ENCODE results near the gene RRP8. TPM values are rescaled to one million over a fixed set of nuclear protein-coding genes. Genes with fewer than 3 reads are reported as not detected.

RRP8 gene
- total RNA-seq, 3 donors from 2014 or later: 37.8 to 48.2 (median 41.4) TPM

DNA sequence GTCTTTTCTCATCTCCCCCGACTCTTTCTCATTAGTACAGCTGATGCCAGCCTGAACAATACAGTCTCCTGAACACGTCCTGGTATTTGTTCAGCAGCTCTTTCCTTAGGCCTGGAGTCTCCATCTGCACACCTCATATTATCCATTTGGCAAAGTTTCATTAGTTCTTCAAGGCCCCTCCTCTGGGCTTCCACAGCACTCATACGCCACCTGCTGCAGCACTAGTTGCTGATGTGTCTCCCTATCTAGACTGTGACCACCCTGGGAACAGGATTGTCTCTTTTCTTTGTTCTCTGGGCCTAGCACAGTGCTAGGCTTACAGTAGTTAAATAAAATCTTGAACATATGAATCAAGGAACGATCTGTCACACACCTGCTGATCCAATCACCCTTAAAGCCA is 35.0 kb upstream of the RRP8 start:
- no peaks in the 10 kb centered on the region for H3K9me3 Mint-ChIP-seq

DNA sequence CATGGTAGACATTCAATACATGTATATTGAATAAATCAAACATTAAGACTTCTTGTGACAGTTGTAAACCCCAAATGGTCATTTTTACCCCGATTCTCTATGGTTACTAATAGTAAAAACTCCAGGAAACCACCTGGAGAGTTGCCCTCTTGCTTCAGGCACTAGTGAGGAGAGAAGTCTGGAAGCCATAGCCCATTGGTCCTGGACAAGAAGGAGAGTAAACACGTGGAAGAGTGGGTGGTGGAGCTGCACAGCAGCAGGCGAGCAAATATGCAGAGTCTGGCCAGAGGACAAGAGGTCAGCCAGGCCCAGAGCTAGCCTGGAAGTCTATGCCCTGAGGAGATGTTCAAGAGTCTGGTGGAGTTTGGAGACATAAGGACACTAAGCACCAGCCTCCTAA is 34.5 kb upstream of the RRP8 start:
- no peak overlapping the region for H3K4me3 Mint-ChIP-seq
- no peaks in the 10 kb centered on the region for H3K4me1 Mint-ChIP-seq (ENCODE audit: low read depth)
- H3K9me3 Mint-ChIP-seq: no peaks in the 10 kb centered on the region
- DNase-seq (no peak), ATAC-seq (no peak)
- no peaks in the 10 kb centered on the region for H3K27me3 Mint-ChIP-seq (ENCODE audit: low read depth)
- H3K36me3 Mint-ChIP-seq (ENCODE audit: insufficient read depth): no peaks in the 10 kb centered on the region

More for the DNA sequence above, 35.0 kb upstream of the RRP8 start:
- Mint-ChIP-seq H3K36me3 (ENCODE audit: insufficient read depth) (no peaks in the 10 kb centered on the region), H3K27me3 (ENCODE audit: low read depth) (no peaks in the 10 kb centered on the region), H3K4me3 (no peak overlapping the region), H3K4me1 (ENCODE audit: low read depth) (no peaks in the 10 kb centered on the region)
- ATAC-seq: no peak
- DNase-seq: no peak

DNA sequence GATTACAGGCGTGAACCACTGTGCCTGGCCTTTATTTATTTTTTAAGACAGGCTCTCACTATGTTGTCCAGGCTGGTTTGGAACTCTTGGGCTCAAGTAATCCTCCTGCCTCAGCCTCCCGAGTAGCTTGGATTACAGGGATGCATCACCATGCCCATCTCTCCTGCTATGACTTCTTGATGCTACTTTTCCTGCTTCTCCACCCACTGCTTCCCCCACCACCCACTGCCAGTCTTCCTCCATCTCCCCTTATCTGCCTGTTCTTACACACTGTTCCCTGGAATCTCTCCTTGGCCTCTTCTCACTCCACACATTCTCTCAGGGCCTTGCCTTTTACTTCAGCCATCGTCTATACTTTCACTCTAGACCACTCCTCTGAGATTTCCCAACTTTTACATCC is 33.1 kb upstream of the RRP8 start:
- H3K27me3 Mint-ChIP-seq (ENCODE audit: low read depth): no peaks in the 10 kb centered on the region
- H3K4me3 Mint-ChIP-seq: no peak overlapping the region
- no peaks in the 10 kb centered on the region for H3K4me1 Mint-ChIP-seq (ENCODE audit: low read depth)
- ATAC-seq (no peak), DNase-seq (no peak)
- H3K36me3 Mint-ChIP-seq (ENCODE audit: insufficient read depth): no peaks in the 10 kb centered on the region
- no peaks in the 10 kb centered on the region for H3K9me3 Mint-ChIP-seq

DNA sequence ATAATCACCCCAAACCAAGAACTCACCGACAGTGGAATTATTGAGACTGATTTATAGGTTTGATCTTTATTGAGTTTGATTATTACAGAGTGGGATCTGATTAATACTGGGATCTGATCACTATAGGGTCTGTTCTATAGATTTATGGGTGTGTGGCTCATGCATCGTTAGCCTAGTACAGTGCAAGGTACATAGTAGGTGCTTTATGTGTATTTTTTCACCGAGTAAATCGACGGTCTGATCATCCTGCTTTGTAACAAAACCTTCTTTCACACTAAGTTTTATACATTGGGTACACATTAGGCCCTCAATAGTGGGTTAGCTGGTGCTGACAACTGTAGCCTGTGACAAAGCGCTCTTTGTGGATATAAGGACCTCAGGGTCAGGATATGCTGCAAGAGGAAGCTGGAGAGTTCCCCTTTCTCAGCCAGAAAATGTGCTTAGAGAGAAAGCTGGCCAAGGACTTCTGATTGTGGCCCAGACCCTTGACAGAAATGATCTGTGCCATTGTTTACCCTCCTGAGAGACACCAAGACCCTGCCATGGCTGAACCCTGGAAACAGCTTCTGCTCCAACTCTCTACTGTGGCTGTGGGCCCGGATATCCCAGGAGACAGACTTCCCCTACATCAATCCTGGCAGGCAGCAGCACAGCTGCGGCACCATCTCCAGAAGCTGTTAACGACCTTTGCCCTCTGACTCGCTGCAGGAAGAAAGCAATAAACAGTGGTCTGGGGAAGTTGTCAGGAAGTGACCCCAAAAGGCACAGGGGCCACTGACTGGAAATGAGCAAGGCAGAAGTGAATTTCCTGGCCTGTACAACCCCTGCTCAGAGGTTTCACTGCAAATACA is 31.9 kb upstream of the RRP8 start:
- no peaks in the 10 kb centered on the region for H3K9me3 Mint-ChIP-seq
- no peaks in the 10 kb centered on the region for H3K4me1 Mint-ChIP-seq (ENCODE audit: low read depth)
- H3K27me3 Mint-ChIP-seq (ENCODE audit: low read depth): no peaks in the 10 kb centered on the region
- H3K36me3 Mint-ChIP-seq (ENCODE audit: insufficient read depth): peaks cover 1% of the 10 kb centered on the region
- ATAC-seq: no peak
- no peak overlapping the region for H3K4me3 Mint-ChIP-seq
- no peak for DNase-seq

DNA sequence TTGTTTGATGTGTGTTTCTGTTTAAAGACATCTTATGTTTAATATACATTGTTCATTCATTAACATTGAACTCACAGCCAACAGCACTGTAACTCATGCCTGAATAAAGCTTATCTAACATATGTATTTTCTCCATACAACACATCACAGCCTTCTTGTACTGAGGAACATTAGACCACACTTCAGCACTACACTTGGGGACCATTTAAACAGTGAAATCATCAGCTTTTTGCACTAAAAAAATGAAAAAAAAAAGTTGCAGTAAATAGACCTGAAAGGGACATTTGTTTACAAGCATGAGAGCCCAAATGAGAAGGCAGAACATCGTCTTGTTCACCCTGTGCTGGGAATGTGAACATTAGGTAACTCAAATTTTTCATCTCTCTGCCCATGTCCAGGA is 31.1 kb upstream of the RRP8 start:
- Mint-ChIP-seq H3K36me3 (ENCODE audit: insufficient read depth) (peaks cover 1% of the 10 kb centered on the region), H3K27me3 (ENCODE audit: low read depth) (no peaks in the 10 kb centered on the region), H3K4me3 (no peak overlapping the region), H3K9me3 (no peaks in the 10 kb centered on the region), H3K4me1 (ENCODE audit: low read depth) (no peaks in the 10 kb centered on the region)
- ATAC-seq: no peak
- no peak for DNase-seq

DNA sequence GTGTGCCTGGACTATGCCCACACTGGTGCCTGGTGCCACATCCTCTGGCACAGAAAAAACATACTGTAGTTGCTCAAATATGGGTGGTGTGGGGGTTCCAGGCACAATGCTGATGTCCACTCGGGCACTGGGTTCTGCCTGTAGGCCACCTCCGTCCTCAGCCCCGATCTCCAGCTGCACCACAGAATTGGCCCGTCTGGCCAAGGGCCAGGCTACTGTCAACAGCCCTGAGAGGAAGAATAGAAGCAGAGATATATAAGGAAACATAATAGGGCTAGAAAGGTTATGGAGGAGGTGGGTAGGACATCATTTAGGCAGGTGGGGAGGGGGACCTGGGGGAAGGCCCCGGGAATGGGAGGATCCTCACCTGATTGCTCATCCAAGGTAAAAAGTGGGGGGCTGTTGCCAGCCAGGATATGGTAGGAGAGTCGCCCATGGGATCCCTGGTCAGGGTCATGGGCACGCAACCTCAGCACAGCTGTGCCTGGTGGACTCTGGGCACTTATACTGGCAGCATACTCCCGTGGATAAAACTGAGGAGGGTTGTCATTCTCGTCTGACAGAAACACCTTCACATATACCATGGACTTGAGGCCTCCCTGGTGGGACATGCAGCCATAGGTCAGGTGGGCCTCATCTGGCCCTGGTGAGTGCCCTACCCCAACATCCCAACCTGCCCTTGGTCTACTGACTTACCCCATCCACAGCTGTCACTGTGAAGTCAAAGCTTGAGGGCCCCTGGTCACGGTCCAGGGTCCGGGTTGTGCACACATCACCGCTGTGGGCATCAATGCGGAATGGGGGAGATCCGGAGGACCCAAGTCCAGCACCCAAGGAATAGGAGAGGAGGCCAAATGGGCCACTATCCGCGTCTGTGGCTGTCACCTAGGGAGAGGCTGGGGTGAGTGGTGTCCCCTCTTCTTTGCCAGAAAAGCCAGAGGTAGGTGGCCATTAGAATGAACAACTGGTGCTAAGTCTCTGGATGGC is 30.3 kb upstream of the RRP8 start:
- no peak for ATAC-seq
- Mint-ChIP-seq H3K9me3 (no peaks in the 10 kb centered on the region), H3K4me1 (ENCODE audit: low read depth) (no peaks in the 10 kb centered on the region), H3K4me3 (no peak overlapping the region), H3K27me3 (ENCODE audit: low read depth) (no peaks in the 10 kb centered on the region), H3K36me3 (ENCODE audit: insufficient read depth) (peaks cover 1% of the 10 kb centered on the region)
- no peak for DNase-seq

DNA sequence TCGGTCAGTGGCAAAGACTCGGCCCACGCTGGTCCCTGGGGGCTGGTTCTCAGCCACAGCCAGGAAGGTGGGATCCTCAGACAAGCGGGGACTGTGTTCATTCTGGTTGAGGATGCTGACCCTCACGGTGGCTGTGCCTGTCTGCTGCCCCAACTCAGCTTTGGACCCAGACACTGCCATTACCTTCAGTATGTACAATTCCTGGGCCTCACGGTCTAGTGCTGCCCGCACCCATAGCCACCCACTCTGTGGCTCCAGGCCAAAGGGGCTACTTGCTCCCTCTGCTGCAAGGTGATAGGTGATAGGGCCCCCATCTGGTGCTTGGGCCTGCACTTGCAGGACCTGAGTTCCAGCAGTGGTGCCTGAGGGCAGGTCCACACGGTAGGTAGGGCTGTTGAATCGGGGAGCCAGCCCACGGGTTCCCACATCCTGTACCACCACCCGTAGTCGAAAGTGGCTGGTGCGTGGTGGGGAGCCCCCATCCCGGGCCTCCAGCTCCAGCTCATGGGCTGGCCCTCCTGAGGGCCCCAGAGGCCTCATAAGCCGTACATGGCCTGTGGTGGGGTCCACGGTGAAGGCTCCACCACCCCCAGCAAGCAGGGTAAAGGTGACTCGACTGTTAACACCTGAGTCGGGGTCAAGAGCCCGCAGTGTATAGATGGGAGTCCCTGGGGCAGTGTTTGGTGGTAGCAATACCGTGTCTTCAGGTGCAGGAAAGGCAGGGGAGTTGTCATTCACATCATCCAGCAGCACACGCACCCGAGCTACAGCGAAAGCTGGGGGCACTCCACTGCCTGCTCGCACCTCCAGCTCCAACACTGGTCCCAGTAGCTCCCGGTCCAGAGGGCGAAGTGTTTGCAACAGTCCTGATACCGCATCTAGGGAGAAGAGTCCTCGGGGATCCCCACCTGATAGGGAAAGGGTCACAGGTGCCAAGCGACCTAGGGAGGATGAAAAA is 29.0 kb upstream of the RRP8 start:
- DNase-seq: no peak

DNA sequence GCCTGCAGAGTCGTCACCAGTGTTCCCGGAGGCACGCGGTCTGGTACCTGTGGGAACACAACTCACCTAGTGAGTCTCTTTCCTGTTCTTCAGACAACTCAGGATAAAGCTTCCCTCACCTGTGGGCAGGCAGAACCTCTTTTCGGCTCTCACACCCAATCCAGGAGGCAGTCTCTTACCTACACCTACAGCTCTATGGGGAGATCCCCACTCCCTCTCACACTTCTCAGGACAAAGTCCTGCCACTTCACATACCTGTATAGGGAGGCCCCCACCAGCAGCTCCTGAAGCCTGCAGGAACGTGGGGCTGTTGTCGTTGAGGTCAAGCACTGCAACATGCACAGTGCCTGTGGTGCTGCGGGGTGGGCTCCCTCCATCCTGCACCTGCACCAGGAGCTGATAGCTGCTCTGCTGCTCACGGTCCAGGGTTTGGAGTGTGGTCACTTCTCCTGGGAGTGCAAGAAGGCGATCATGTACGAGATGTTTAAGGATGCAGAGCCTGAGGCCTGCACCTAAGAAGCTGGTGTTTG is 28.0 kb upstream of the RRP8 start:
- H3K36me3 Mint-ChIP-seq (ENCODE audit: insufficient read depth): peaks cover 1% of the 10 kb centered on the region
- no peaks in the 10 kb centered on the region for H3K27me3 Mint-ChIP-seq (ENCODE audit: low read depth)
- H3K4me3 Mint-ChIP-seq: no peak overlapping the region
- H3K4me1 Mint-ChIP-seq (ENCODE audit: low read depth): peaks cover 20% of the 10 kb centered on the region
- H3K9me3 Mint-ChIP-seq: no peaks in the 10 kb centered on the region
- ATAC-seq: no peak
- DNase-seq: no peak

More for the DNA sequence above, 29.0 kb upstream of the RRP8 start:
- Mint-ChIP-seq H3K27me3 (ENCODE audit: low read depth) (no peaks in the 10 kb centered on the region), H3K9me3 (no peaks in the 10 kb centered on the region), H3K4me1 (ENCODE audit: low read depth) (peaks cover 10% of the 10 kb centered on the region), H3K36me3 (ENCODE audit: insufficient read depth) (peaks cover 1% of the 10 kb centered on the region), H3K4me3 (no peak overlapping the region)
- ATAC-seq: no peak

DNA sequence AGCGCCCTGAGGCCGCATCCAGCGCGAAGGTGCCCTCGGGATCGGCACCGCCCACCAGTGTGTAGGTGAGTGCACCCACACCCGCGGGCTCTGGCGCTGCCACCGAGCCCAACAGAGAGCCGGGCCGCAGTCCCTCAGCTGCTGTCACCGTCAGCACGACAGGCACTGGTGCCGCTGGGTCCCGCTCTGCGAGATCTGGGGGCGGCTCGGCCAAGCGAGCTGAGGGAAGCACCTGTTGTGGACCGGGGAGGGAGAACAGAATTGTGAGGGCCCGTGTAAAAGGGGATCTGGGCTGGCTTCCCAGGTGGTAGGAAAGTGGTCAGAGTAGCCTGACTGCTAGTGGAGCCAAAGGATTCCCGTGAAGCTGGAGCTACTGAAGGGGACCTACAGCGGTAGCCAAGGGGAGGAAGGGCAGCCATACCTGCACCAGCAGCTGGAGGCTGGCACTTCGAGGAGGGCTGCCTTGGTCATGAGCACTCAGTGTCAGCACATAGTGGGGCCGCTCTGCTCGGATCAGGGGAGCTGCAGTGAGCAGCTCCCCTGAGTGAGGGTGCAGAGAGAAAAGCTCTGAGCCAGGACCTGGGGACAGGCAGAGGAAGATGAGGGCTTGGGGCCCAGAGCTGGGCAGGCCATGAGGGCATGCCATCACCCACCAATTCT is 27.3 kb upstream of the RRP8 start:
- Mint-ChIP-seq H3K4me3 (no peak overlapping the region), H3K36me3 (ENCODE audit: insufficient read depth) (peaks cover 1% of the 10 kb centered on the region), H3K9me3 (no peaks in the 10 kb centered on the region), H3K27me3 (ENCODE audit: low read depth) (no peaks in the 10 kb centered on the region), H3K4me1 (ENCODE audit: low read depth) (peaks cover 21% of the 10 kb centered on the region)
- DNase-seq (no peak), ATAC-seq (no peak)

DNA sequence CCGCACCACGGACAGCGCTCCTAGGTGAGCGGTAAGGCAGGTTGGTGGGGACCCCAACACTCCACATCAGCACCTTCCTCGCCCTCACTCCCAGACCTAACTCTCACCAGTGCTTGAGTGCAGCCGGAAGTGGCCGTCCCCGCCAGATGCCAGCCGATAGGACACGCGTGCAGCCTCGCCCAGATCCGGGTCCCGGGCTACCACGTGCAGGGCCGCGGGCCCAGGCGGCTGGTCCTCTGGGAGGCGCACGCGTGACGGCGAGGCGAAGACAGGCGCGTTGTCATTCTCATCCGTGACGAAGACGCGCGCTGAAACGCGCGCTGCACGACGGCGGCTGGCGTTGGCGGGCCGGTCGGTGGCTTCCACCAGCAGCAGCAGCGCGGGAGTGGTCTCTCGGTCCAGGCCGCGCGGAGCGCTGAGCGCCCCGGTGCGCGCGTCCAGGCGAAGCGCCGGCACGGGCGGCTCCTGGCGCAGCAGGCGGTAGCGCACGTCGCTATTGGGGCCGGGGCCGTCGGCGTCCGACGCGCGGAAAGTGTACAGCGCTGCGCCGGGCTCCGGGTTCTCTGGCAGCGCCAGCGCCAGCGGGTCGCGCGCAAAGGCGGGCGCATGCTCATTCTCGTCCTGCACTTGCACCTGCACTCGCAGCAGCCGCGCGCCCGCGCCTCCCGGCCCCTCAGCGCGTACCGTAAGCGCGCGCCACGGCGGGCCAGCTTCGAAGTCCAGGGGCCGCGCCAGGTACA is 26.6 kb upstream of the RRP8 start:
- no peak for ATAC-seq

DNA sequence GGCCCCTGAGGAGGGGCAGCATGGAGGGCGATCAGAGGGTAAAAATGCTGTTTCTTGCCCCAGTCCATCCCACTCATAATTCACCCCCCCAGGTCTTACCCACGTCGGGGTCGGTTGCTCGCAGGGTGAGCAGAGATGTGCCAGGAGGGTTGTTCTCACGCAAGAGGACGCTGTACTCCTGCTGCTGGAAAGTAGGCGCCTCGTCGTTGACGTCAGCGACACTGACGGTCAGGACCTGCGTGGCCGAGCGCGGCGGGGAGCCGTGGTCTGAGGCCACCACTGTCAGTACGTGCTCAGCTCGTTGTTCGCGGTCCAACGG is 26.1 kb upstream of the RRP8 start:
- peaks cover 2% of the 10 kb centered on the region for H3K36me3 Mint-ChIP-seq (ENCODE audit: insufficient read depth)
- H3K4me1 Mint-ChIP-seq (ENCODE audit: low read depth): peaks cover 21% of the 10 kb centered on the region
- no peaks in the 10 kb centered on the region for H3K27me3 Mint-ChIP-seq (ENCODE audit: low read depth)
- no peaks in the 10 kb centered on the region for H3K9me3 Mint-ChIP-seq
- DNase-seq: no peak
- no peak for ATAC-seq
- no peak overlapping the region for H3K4me3 Mint-ChIP-seq

More for the DNA sequence above, 26.6 kb upstream of the RRP8 start:
- H3K27me3 Mint-ChIP-seq (ENCODE audit: low read depth): no peaks in the 10 kb centered on the region
- no peak overlapping the region for H3K4me3 Mint-ChIP-seq
- H3K36me3 Mint-ChIP-seq (ENCODE audit: insufficient read depth): peaks cover 1% of the 10 kb centered on the region
- no peak for DNase-seq
- H3K9me3 Mint-ChIP-seq: no peaks in the 10 kb centered on the region
- H3K4me1 Mint-ChIP-seq (ENCODE audit: low read depth): peaks cover 21% of the 10 kb centered on the region

DNA sequence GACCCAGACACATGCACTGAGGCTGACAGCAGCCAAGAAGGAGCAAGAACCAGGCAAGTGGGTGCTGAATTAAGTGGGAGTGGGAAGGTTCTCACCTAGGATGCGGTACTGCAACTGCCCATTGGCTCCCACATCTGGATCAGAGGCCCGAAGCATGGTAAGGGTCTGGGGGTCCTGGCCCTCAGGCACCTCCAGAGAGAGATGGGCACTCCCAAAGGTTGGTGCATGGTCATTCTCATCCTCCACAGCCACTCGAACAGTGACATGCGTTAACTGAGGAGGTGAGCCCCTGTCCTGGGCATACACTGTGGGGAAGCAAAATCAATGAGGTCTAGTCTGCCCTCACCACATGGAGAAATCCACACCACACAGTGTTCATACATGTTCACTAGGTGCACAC is 25.1 kb upstream of the RRP8 start:
- Mint-ChIP-seq H3K4me3 (no peak overlapping the region), H3K36me3 (ENCODE audit: insufficient read depth) (peaks cover 5% of the 10 kb centered on the region), H3K27me3 (ENCODE audit: low read depth) (no peaks in the 10 kb centered on the region), H3K9me3 (no peaks in the 10 kb centered on the region), H3K4me1 (ENCODE audit: low read depth) (peaks cover 21% of the 10 kb centered on the region)
- no peak for DNase-seq
- no peak for ATAC-seq

DNA sequence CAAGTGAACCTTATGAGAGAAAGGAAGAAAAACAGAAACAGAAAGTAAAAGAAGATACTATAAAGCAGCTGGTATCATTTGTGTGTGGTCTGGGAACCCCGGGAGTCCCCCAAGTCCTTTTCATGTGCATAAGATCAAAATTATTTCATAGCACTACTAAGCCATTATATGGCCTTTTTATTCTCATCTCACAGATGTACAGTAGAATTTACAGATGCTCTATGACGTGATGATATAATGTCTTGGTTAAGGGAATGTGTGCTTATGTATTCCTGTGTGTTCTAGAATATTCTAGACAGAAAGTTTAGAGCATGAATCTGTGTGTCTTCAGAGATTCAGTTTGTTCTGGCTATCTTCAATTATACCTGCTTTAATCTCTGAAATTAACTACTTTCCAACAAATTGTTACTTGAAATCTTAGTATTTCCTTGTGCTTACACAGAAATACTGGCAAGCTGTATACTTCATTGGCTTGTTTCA is 24.4 kb upstream of the RRP8 start:
- ATAC-seq: peak; percentile 78 to 89
- no peak overlapping the region for H3K4me3 Mint-ChIP-seq
- DNase-seq: no peak

More for the DNA sequence above, 24.4 kb upstream of the RRP8 start:
- H3K27me3 Mint-ChIP-seq (ENCODE audit: low read depth): no peaks in the 10 kb centered on the region
- peaks cover 5% of the 10 kb centered on the region for H3K36me3 Mint-ChIP-seq (ENCODE audit: insufficient read depth)
- no peaks in the 10 kb centered on the region for H3K9me3 Mint-ChIP-seq
- peaks cover 21% of the 10 kb centered on the region for H3K4me1 Mint-ChIP-seq (ENCODE audit: low read depth)

All from activated T-cell treated with anti-CD3 and anti-CD28 coated beads, Interleukin-2, amount 50 U/mL, for 4 hours (primary cell).